Bladder microvascular endothelial cell (primary cell): ENCODE results near the gene TTLL8. TPM values are rescaled to one million over a fixed set of nuclear protein-coding genes. Genes with fewer than 3 reads are reported as not detected.

Experiments used
- total RNA-seq: library from RNA; depleted of rRNA; stranded (reverse); fragments of >200 nt; gene quantifications from 2 replicates; pipeline ENCODE4 v1.2.3, GENCODE V29; 2014

Gene TTLL8
- not detected in 2 replicates for total RNA-seq

DNA sequence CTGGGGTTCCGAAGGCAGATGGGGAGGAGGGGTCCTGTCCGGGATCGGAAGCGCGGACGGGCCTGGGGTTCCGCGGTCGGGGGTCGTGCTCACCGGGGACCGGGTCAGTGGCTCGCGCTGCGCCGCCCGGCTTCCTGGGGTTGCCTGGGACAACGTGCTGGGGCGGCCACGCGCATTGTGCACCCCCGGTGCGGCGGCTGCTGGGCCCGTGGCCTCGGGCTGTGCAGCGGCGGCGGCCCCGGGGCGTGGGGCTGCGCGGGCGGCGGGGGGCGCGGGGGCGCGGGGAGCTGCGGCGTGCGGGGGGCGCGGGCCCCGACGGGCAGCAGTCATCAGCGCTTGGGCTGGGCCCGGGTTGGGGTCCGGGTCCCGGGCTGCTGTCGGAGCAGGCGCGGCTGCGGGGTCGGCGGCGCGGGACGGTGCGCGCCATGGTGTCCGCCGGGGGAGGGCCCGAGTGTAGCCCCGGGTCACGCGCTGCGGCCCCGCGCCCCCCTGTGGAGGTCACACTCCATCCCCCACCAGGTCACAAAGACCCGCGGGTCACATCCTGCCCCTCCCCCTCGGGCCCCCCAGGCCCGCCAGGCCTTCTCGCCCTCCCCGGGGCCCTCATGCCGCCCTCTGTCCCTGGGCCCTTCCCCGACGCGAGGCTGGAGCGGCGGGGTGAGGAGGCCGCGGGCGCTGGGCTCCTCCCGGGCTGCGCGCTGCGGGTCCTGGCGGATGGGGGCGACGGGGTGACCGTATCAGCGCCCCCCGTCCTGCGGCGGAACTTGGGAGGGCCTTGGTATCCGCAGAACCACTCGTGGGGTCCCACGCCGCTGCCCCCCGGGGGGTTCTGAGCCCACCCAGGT, at the start of gene TTLL8:
TTLL8 (minus strand) TSS at position 238 of the 845 bp plus-strand sequence.

DNA sequence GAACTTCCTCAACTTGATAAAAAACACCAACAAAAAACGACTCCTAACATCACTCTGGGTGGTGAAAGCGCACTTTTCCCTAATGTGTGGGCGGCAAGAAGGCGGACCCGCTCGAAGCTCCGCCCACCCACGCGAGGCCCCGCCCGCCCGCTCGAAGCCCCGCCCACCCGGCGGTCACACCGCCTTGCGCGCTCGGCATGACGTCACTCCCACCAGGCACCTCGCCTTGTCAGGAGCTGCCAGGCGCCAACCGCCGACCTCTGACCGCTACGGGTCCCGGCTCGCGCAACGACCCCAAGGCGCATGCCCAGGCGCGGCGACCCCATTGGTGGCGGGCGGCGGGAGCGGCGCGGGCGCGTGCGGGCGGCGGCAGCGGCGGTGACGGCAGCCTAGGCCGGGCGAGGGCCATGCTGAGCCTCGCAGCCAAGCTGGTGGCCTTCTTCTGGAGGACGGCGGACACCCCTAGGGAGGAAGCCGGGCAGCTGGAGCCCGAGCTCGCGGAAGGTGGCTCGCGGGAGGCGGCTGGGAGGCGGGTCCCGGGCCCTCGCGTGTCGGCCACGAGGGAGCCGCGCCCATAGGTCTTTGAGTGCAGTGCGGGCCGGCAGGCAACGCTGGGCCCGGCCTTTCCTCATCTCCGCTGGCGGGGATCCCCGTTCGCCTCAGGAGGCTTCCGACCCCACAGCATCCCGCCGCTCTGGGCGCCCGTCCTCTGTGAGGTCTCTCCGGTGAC, 31.7 kb upstream of the TTLL8 start, which contains the start of gene MOV10L1:
MOV10L1 (plus strand) TSS at position 325 of the 730 bp plus-strand sequence; CDS start at position 408, 83 bp downstream.

DNA sequence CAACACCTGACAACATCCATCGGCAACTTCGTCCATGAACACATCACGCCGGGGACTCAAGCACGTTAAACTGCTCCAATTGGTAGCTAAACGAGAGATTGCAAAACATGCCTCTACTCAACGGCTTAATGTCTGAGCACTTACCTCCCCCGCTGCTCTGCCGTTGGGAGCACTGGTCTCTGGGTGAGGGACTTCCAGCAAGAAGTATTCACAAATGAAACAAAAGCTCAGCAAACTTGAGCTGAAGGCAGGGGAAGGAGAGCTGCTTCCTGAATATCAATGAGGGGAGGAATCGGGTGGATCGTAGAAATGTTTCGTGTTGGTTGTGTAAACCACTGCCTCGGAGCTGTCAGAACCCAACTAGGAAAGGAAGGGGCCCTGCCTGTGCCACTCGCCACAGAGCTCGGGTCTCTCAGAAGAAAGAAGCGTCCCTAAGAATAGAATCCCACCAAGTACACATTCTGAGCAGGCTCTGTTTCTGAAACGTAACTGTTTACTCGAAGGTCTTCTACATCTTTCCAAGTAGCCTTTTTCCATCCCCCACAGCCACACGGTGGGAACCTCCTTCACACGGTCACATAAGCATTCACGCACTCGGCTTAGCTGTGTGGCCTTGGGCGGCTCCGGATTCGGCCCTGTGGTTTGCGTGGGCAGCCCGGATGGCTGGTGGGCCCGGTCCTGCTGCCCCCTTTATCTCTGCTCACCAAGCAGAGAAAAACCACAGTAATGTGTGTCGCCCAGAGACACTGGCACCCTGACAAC, 27.3 kb upstream of the TTLL8 start, which contains the start of gene MLC1:
MLC1 (minus strand) TSS at position 216 of the 762 bp plus-strand sequence. CDS start 524 bp downstream, outside the sequence.

DNA sequence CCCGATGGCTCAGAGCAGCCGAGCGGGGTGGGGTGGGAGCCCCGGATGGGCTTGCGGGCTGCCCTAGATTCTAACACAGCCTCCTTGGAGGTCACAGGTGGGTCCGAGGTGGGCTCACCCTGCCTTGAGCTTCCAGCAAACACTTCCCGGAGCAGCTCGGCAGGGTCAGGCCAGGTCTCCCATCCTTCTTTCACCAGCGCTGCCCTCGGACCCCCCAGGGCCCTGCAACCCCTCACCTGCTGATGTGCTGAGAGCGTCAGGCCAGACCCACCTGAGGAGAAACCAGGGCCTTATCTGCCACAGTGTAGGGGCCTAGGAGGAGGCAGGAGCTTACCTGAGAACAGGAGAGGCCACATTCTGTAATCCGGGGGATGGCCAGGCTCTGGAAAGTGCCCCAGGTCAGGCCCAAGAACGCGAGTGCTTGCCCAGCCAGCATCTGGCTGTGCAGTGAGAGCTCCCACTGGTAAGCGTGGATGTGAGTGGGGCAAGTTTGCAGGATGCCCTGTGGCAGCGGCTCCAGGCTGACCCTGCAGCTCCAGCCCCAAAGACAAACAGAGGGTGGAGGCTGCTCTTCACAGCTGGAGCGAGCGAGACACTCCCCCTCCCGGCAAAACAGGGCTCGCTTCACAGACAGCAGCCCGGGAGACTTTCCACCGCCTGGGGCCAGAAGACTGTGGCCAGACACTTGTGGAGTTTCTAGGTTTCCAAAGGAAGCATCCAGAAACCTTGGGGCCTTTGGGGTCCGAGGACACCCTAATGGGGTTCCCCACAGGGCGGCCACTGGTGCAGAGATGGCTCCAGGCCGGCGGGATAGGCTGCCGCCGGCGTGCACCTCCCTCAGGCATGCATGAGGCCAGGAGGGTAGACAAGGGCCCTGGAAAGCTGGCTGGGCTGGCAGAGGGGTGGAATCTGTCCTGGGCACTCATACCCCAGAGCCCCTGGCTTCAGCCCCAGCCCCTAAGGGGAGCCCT, 45.6 kb downstream of the TTLL8 start, which contains the start of gene IL17REL:
IL17REL (minus strand) TSS at position 555 of the 971 bp plus-strand sequence; CDS start at position 436, 119 bp downstream.

Other genes with a start within 250 kb of the TTLL8 start
- gene BRD1, start 230.4 kb downstream of the TTLL8 start, total RNA-seq: 19.3 and 38.5 TPM in 2 replicates
- 7.4 and 23.3 TPM in 2 replicates for gene ZBED4, start 204.5 kb downstream of the TTLL8 start, total RNA-seq
- 11.5 and 18.9 TPM in 2 replicates for gene ALG12, start 139.9 kb downstream of the TTLL8 start, total RNA-seq
- 58.9 and 63.3 TPM in 2 replicates for gene CRELD2, start 139.7 kb downstream of the TTLL8 start, total RNA-seq
- 218 and 224 TPM in 2 replicates for gene PIM3, start 97.5 kb downstream of the TTLL8 start, total RNA-seq
- not detected in 2 replicates for gene IL17REL, start 45.5 kb downstream of the TTLL8 start, total RNA-seq
- gene MLC1, start 27.1 kb upstream of the TTLL8 start, total RNA-seq: under 0.01 TPM in 1 of 2 replicates, not detected in the other
- gene MOV10L1, start 31.7 kb upstream of the TTLL8 start, total RNA-seq: 7.9 and 61.9 TPM in 2 replicates
- 0.16 and 1.0 TPM in 2 replicates for gene PANX2, start 112.4 kb upstream of the TTLL8 start, total RNA-seq
- gene TRABD, start 127.6 kb upstream of the TTLL8 start, total RNA-seq: 20.7 and 28.8 TPM in 2 replicates
- gene SELENOO, start 142.7 kb upstream of the TTLL8 start, total RNA-seq: 23.2 and 27.6 TPM in 2 replicates
- 16.4 and 36.6 TPM in 2 replicates for gene TUBGCP6, start 186.7 kb upstream of the TTLL8 start, total RNA-seq
- gene HDAC10, start 193.0 kb upstream of the TTLL8 start, total RNA-seq: 15.1 and 33.9 TPM in 2 replicates
- 61.7 and 93.9 TPM in 2 replicates for gene MAPK12, start 203.4 kb upstream of the TTLL8 start, total RNA-seq
- gene MAPK11, start 212.1 kb upstream of the TTLL8 start, total RNA-seq: 27.4 and 31.8 TPM in 2 replicates
- 63.8 and 185 TPM in 2 replicates for gene PLXNB2, start 249.3 kb upstream of the TTLL8 start, total RNA-seq